ENCODE results near the gene NPVF. TPM values are rescaled to one million over a fixed set of nuclear protein-coding genes. Genes with fewer than 3 reads are reported as not detected.

NPVF gene
- total RNA-seq, 1 experiment from 2014 or later: not detected

- Histone ChIP-seq H3K9me3 (no peaks in the 10 kb centered on the region), H3K4me3 (no peak overlapping the region), H3K36me3 (no peaks in the 10 kb centered on the region), H3K27me3 (no peaks in the 10 kb centered on the region; the same call in 1 of the 2 replicates)
- DNase-seq: no peak
Measured at GRCh38 chr7:25240896-25241295, 12.6 kb upstream of the NPVF start.

GRCh38 chr7:25240340-25240739, 12.1 kb upstream of the NPVF start:
- no peaks in the 10 kb centered on the region for H3K9me3 ChIP-seq
- H3K4me3 ChIP-seq: no peak overlapping the region
- no peaks in the 10 kb centered on the region; the same call in none of the 2 replicates for H3K27me3 ChIP-seq
- DNase-seq: no peak
- no peaks in the 10 kb centered on the region for H3K36me3 ChIP-seq

- no peaks in the 10 kb centered on the region; the same call in none of the 2 replicates for H3K27me3 ChIP-seq
- no peak for DNase-seq
- H3K4me3 ChIP-seq: no peak overlapping the region
- no peaks in the 10 kb centered on the region for H3K9me3 ChIP-seq
- H3K36me3 ChIP-seq: no peaks in the 10 kb centered on the region
Measured at GRCh38 chr7:25239888-25240287, 11.6 kb upstream of the NPVF start.

DNA sequence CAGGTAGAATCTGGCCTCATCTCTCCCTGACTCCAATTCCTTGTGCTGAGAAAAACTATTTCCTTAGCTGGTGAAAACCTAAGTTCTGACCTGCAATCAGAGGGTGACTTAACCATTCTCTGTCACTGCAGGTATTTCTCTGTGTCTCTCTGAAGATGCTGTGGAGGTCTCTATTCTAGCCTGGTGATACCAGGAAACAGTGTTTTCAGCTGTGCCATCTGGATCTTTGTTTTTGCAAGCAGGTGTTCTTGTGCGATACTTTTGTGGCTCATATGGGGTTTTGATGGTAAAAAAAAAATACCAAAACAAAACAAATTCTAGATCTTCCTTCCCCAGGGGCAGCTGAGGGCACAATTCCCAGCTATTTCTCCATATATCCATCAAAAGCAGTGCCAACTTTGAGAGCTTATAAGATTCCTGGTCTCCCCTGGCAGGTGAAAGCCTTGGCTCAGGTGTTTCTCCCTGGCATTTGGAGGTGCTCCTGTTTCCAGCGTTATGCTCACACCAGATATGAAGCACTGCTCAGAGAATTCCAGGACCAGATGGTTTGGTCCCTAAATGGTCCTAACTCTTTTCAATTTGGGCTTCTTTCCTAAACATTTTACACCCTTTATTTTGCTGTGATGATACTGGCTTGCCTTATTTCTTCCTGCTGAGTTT, 9.9 kb upstream of the NPVF start:
- H3K36me3 ChIP-seq: no peaks in the 10 kb centered on the region

GRCh38 chr7:25235471-25235870, 7.2 kb upstream of the NPVF start:
- Histone ChIP-seq H3K36me3 (no peaks in the 10 kb centered on the region), H3K4me3 (no peak overlapping the region), H3K27me3 (no peaks in the 10 kb centered on the region; the same call in 1 of the 2 replicates), H3K9me3 (no peaks in the 10 kb centered on the region)
- no peak for DNase-seq

More for the DNA sequence above, 9.9 kb upstream of the NPVF start:
- Histone ChIP-seq H3K27me3 (no peaks in the 10 kb centered on the region; the same call in none of the 2 replicates), H3K4me3 (no peak overlapping the region), H3K9me3 (no peaks in the 10 kb centered on the region)
- no peak for DNase-seq

- H3K4me3 ChIP-seq: no peak overlapping the region
- H3K9me3 ChIP-seq: no peaks in the 10 kb centered on the region
- H3K27me3 ChIP-seq: peaks cover 2% of the 10 kb centered on the region; the same call in 1 of the 2 replicates
- H3K36me3 ChIP-seq: no peaks in the 10 kb centered on the region
- DNase-seq: no peak
Measured at GRCh38 chr7:25234336-25234735, 6.0 kb upstream of the NPVF start.

DNA sequence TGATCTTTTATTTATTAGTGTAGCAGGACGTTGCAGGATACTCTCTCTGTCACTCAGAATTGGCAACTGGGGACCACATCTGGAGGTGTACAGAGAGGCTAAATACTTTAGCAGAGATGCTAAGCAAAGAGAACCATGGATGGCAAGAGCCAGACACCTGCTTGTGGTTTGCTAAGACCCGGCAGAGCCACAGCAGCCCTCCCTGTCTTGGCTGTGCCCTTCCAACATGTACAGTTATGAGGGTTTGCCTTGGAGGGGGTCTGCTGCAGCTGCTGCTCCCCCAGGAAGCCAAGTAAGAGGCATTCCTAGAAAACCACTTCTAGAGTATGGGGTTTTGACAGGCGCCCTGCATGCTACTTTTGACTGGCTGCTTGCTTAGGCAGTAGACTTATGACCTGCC, 5.1 kb downstream of the NPVF start:
- Histone ChIP-seq H3K36me3 (no peaks in the 10 kb centered on the region), H3K27me3 (no peaks in the 10 kb centered on the region; the same call in 1 of the 2 replicates), H3K4me3 (no peak overlapping the region), H3K9me3 (no peaks in the 10 kb centered on the region)
- DNase-seq: no peak

DNA sequence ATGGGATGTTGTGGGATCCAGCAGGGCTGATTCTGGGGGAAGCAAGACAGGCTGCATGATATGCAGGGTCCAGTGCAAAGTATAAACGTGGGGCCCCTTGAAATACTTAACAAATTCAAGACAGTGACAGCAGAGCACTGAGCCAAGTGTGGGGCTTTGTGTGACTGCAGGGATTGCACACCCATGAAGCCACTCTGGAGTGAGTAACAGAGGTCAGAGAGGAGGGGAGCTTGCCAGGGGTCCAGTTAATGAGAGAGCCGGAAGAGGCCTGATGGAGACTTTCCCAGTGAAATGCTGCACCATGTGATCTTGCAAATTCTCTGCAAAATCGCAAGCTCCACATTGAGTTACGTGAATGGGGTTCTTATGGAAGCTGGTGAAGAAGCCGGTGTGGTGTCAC, 5.6 kb downstream of the NPVF start:
- H3K36me3 ChIP-seq: no peaks in the 10 kb centered on the region
- H3K27me3 ChIP-seq: peaks cover 4% of the 10 kb centered on the region; the same call in 1 of the 2 replicates
- DNase-seq: no peak

GRCh38 chr7:25221009-25221408, 7.3 kb downstream of the NPVF start:
- Histone ChIP-seq H3K9me3 (no peaks in the 10 kb centered on the region), H3K27me3 (peaks cover 4% of the 10 kb centered on the region; the same call in 1 of the 2 replicates), H3K4me3 (no peak overlapping the region), H3K36me3 (no peaks in the 10 kb centered on the region)
- DNase-seq: no peak

More for the DNA sequence above, 5.6 kb downstream of the NPVF start:
- no peaks in the 10 kb centered on the region for H3K9me3 ChIP-seq
- H3K4me3 ChIP-seq: no peak overlapping the region

DNA sequence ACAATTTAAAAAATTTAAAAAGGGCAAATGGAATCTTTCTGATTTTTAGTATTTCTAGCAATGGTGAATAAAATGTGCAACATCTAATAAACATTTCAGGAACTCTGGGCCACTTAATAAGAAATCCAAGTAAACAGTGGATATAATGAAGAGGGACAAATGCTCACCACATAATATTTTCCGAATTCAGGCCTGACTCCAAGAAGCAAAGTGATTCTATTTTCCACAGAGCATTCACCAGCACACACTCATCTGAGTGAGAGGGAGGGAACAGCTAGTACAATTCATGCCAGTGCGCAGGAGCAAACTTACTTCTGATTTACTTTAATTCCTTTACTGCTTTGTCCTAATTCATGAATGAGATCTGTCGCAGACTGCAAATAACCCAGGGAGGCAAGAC, 10.1 kb downstream of the NPVF start:
- H3K9me3 ChIP-seq: no peaks in the 10 kb centered on the region
- DNase-seq: no peak
- H3K36me3 ChIP-seq: no peaks in the 10 kb centered on the region
- H3K27me3 ChIP-seq: peaks cover 4% of the 10 kb centered on the region; the same call in 1 of the 2 replicates
- H3K4me3 ChIP-seq: no peak overlapping the region

DNA sequence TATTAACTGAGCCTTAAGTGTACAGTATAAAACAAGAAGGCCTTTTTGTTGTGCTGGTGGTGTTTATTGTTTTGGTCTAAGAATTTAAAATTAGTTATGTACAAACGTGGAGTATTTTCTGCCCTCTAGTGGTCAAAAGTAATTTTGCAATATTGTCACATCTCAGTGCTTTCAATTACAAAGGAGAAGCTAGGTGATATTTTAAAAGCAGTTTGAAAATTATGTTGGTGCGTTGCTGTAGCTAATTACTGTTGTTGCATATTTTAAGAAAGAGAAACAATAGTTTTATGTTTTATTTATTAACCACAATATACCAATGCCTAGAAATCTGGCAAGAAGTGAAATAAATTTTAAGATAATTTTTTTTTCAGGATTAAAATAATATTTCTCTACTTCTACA, 11.4 kb downstream of the NPVF start:
- no peak for DNase-seq
- Histone ChIP-seq H3K36me3 (no peaks in the 10 kb centered on the region), H3K4me3 (no peak overlapping the region), H3K27me3 (peaks cover 4% of the 10 kb centered on the region; the same call in 1 of the 2 replicates), H3K9me3 (no peaks in the 10 kb centered on the region)

DNA sequence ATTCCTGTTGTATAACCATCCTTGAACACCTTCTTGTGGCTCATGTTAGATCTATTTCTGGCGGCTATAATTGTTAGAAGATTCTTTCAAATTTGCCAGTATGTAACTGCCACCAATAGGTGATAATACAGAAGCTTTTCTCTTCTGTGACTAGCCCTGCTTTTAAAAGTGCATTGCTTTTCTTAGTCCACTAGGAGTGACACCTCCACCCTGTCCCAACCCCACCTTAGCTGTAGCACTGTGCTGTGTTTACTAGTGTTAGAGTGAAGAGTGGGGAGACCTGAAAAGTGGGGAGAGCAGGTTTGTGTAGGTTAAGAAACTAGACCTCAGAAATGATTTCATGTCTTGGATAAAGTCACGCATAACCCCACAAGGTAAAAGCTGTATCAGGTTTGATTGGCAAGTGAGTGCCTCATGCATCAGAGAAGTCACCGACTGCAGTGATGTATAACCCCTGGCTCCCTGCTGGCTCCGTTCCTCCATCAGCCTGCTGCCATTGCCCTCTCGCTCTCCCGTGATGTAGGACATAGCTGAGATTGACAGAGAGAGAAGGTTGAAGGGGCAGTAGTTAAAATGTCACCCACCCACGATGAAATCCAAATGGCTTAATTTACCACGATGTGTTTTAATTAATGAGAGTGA, 12.5 kb downstream of the NPVF start:
- no peak overlapping the region for H3K4me3 ChIP-seq
- DNase-seq: no peak

GRCh38 chr7:25208525-25209221, 19.6 kb downstream of the NPVF start:
- DNase-seq: no peak
- Histone ChIP-seq H3K9me3 (0 out of 2 replicates have a peak, but pooled peaks cover 2% of the 10 kb centered on the region), H3K4me3 (no peak overlapping the region), H3K36me3 (no peaks in the 10 kb centered on the region), H3K27me3 (peaks cover 2% of the 10 kb centered on the region; the same call in 1 of the 2 replicates)

More for the DNA sequence above, 12.5 kb downstream of the NPVF start:
- Histone ChIP-seq H3K36me3 (no peaks in the 10 kb centered on the region), H3K27me3 (peaks cover 4% of the 10 kb centered on the region; the same call in 1 of the 2 replicates), H3K9me3 (no peaks in the 10 kb centered on the region)

DNA sequence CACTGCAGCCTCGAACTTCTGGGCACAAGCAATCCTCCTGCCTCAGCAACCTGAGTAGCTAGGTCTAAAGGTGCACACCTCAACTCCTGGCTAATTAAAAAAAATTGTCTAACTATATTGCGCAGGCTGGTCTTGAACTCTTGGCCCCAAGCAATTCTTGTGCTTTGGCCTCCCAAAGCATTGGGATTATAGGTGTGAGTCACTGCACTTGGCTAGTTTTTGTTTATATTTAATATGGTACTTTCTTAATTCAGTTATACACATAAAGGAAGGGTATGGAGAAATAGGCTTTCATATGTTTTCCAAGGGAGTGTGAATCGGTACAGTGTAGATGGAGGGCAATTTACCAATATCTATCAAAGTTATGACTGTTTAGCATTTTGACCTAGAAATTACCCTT, 20.4 kb downstream of the NPVF start:
- Histone ChIP-seq H3K9me3 (0 out of 2 replicates have a peak, but pooled peaks cover 2% of the 10 kb centered on the region), H3K4me3 (no peak overlapping the region), H3K27me3 (peaks cover 2% of the 10 kb centered on the region; the same call in 1 of the 2 replicates), H3K36me3 (no peaks in the 10 kb centered on the region)
- no peak for DNase-seq

DNA sequence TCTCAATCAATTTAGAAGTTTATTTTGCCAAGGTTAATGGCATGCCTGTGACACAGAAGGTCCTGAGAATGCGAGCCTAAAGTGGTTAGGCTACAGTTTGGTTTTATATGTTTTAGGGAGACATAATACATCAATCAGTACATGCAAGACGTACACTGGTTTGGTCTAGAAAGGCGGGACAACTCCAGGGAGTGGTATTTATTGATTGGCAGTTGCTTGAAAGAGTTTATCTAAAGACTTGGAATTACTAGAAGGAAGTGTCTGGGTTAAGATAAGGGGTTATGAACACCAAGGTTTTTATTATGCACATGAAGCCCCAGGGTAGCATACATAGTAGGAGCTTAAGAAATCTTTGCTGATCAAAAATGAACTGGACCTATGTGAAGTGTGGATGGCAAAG, 21.5 kb downstream of the NPVF start:
- no peak for DNase-seq
- peaks cover 2% of the 10 kb centered on the region; the same call in 1 of the 2 replicates for H3K27me3 ChIP-seq
- H3K9me3 ChIP-seq: 0 out of 2 replicates have a peak, but pooled peaks cover 2% of the 10 kb centered on the region
- no peaks in the 10 kb centered on the region for H3K36me3 ChIP-seq
- no peak overlapping the region for H3K4me3 ChIP-seq

- Histone ChIP-seq H3K4me3 (no peak overlapping the region), H3K27me3 (peaks cover 5% of the 10 kb centered on the region), H3K9me3 (no peaks in the 10 kb centered on the region), H3K36me3 (no peaks in the 10 kb centered on the region)
- no peak for DNase-seq
Measured at GRCh38 chr7:25196132-25196896, 32.0 kb downstream of the NPVF start.

All from MG63 (cell line).